H9 (cell line): ENCODE measurements around the gene TMEM63B. TPM values are rescaled to one million over a fixed set of nuclear protein-coding genes. Genes with fewer than 3 reads are reported as not detected.

Experiments
- DNase-seq: peaks from one replicate; pipeline ENCODE4 v3.0.0-alpha.2; 2017
- H2AFZ ChIP-seq: one replicate; pipeline ENCODE4 v1.6.1; 2013; ENCODE audit warnings: mild to moderate bottlenecking, low read length, control low read depth, moderate library complexity
- H2AK5ac ChIP-seq: 2 replicates; pipeline ENCODE4 v1.6.1; 2013; ENCODE audit warnings: low read length, control low read depth, mixed read lengths; ENCODE audit not compliant: insufficient read length
- H2BK120ac ChIP-seq: one replicate; pipeline ENCODE4 v1.6.1; 2013; ENCODE audit warnings: low read depth, mild to moderate bottlenecking, low read length, control low read depth, inconsistent platforms; ENCODE audit not compliant: poor library complexity, severe bottlenecking
- H2BK12ac ChIP-seq: 2 replicates; pipeline ENCODE4 v1.6.1; 2013; ENCODE audit warnings: low read length, control low read depth, mixed read lengths, low read depth; ENCODE audit not compliant: insufficient read length
- H2BK15ac ChIP-seq: 2 replicates; pipeline ENCODE4 v1.6.1; 2013; ENCODE audit warnings: low read depth, low read length, control low read depth
- H2BK20ac ChIP-seq: one replicate; pipeline ENCODE4 v1.6.1; 2013; ENCODE audit warnings: low read depth, mild to moderate bottlenecking, low read length, control low read depth, inconsistent platforms; ENCODE audit not compliant: poor library complexity, severe bottlenecking
- H2BK5ac ChIP-seq: 2 replicates; pipeline ENCODE4 v1.6.1; 2013; ENCODE audit warnings: low read length, control low read depth, mixed read lengths; ENCODE audit not compliant: insufficient read length
- H3K14ac ChIP-seq: 2 replicates; pipeline ENCODE4 v1.6.1; 2013; ENCODE audit warnings: low read length, control low read depth; ENCODE audit not compliant: insufficient read depth
- H3K18ac ChIP-seq: 2 replicates; pipeline ENCODE4 v1.6.1; 2013; ENCODE audit warnings: low read depth, mild to moderate bottlenecking, mixed read lengths, low read length, control low read depth; ENCODE audit not compliant: insufficient read length
- H3K23ac ChIP-seq: 2 replicates; pipeline ENCODE4 v1.6.1; 2013; ENCODE audit warnings: low read length, control low read depth, mixed read lengths, low read depth; ENCODE audit not compliant: insufficient read length
- H3K23me2 ChIP-seq: 2 replicates; pipeline ENCODE4 v1.6.1; 2013; ENCODE audit warnings: low read depth, mild to moderate bottlenecking, mixed read lengths, low read length, control low read depth; ENCODE audit not compliant: insufficient read length, poor library complexity, severe bottlenecking
- H3K27ac ChIP-seq: 2 replicates; pipeline ENCODE4 v1.5.1; 2013; ENCODE audit warnings: low read length, control low read depth, mixed read lengths, low read depth; ENCODE audit not compliant: insufficient read length
- H3K27me3 ChIP-seq: 2 replicates; pipeline ENCODE4 v1.6.1; 2013; ENCODE audit warnings: low read length, control low read depth, inconsistent platforms; ENCODE audit not compliant: insufficient read depth
- H3K4ac ChIP-seq: 2 replicates; pipeline ENCODE4 v1.6.1; 2013; ENCODE audit warnings: low read depth, mild to moderate bottlenecking, control low read depth, inconsistent platforms, low read length, moderate library complexity
- H3K4me1 ChIP-seq: 2 replicates; pipeline ENCODE4 v1.6.1; 2013; ENCODE audit warnings: low read length, control low read depth, inconsistent platforms; ENCODE audit not compliant: insufficient read depth
- H3K4me2 ChIP-seq: 2 replicates; pipeline ENCODE4 v1.6.1; 2013; ENCODE audit warnings: low read length, control low read depth, mixed read lengths; ENCODE audit not compliant: insufficient read length, insufficient read depth
- H3K56ac ChIP-seq: 2 replicates; pipeline ENCODE4 v1.6.1; 2013; ENCODE audit warnings: low read depth, mild to moderate bottlenecking, mixed read lengths, low read length, control low read depth; ENCODE audit not compliant: insufficient read length
- H3K79me1 ChIP-seq: 2 replicates; pipeline ENCODE4 v1.6.1; 2013; ENCODE audit warnings: low read depth, mild to moderate bottlenecking, moderate library complexity, low read length, control low read depth, inconsistent platforms; ENCODE audit not compliant: insufficient read depth, poor library complexity, severe bottlenecking
- H3K79me2 ChIP-seq: 2 replicates; pipeline ENCODE4 v1.6.1; 2013; ENCODE audit warnings: low read length, control low read depth, inconsistent platforms; ENCODE audit not compliant: insufficient read depth
- H3K9ac ChIP-seq: 2 replicates; pipeline ENCODE4 v1.6.1; 2013; ENCODE audit warnings: low read length, control low read depth, mixed read lengths; ENCODE audit not compliant: insufficient read length; ENCODE audit errors: extremely low read depth
- H3K9me3 ChIP-seq: one replicate; pipeline ENCODE4 v1.6.1; 2013; ENCODE audit warnings: low read depth, low read length, inconsistent platforms; ENCODE audit not compliant: control insufficient read depth
- H3T11ph ChIP-seq: one replicate; pipeline ENCODE4 v1.6.1; 2013; ENCODE audit warnings: mild to moderate bottlenecking, low read length, control low read depth, inconsistent platforms
- H4K20me1 ChIP-seq: one replicate; pipeline ENCODE4 v1.6.1; 2013; ENCODE audit not compliant: control insufficient read depth, insufficient read length, insufficient read depth
- H4K5ac ChIP-seq: 2 replicates; pipeline ENCODE4 v1.6.1; 2013; ENCODE audit warnings: low read depth, mild to moderate bottlenecking, mixed read lengths, low read length, control low read depth; ENCODE audit not compliant: insufficient read length
- H4K8ac ChIP-seq: replicated peaks from 2 replicates; pipeline ENCODE4 v1.6.1; 2013; ENCODE audit warnings: low read length, control low read depth, mixed read lengths, low read depth; ENCODE audit not compliant: insufficient read length
- H4K91ac ChIP-seq: 2 replicates; pipeline ENCODE4 v1.6.1; 2013; ENCODE audit warnings: low read depth, mild to moderate bottlenecking, moderate library complexity, mixed read lengths, low read length, control low read depth; ENCODE audit not compliant: insufficient read length
- H3K27ac Mint-ChIP-seq, 3 experiments: 2 replicates in 2 of 3; 3 replicates in 1 of 3; pipeline ENCODE4 v1.8.0; 2020 to 2021; ENCODE audit warnings: mixed read lengths in 3 of 3, mild to moderate bottlenecking in 1 of 3, moderate library complexity in 1 of 3
- H3K27me3 Mint-ChIP-seq: 2 replicates; pipeline ENCODE4 v1.8.0; 2021; ENCODE audit warnings: low read depth, mild to moderate bottlenecking, moderate library complexity, mixed read lengths
- H3K36me3 Mint-ChIP-seq, 3 experiments: 2 replicates in 2 of 3; 3 replicates in 1 of 3; pipeline ENCODE4 v1.8.0; 2020 to 2021; ENCODE audit warnings: low read depth in 3 of 3, mixed read lengths in 3 of 3; ENCODE audit not compliant: insufficient read depth in 1 of 3
- H3K4me1 Mint-ChIP-seq, 2 experiments: 2 replicates each; pipeline ENCODE4 v1.8.0; 2020; ENCODE audit warnings: mixed read lengths in 2 of 2
- H3K4me3 Mint-ChIP-seq, 2 experiments: 2 replicates in 1 of 2; 3 replicates in 1 of 2; pipeline ENCODE4 v1.8.0; 2020 to 2021; ENCODE audit warnings: mild to moderate bottlenecking in 2 of 2, mixed read lengths in 2 of 2, moderate library complexity in 1 of 2
- H3K9me3 Mint-ChIP-seq, 2 experiments: 2 replicates in 1 of 2; 3 replicates in 1 of 2; pipeline ENCODE4 v1.8.0; 2020; ENCODE audit warnings: mild to moderate bottlenecking in 2 of 2, mixed read lengths in 2 of 2, moderate library complexity in 1 of 2
- WGBS: extraction: QIAGEN DNeasy Blood & Tissue Kit; methylation state at CpG from one replicate; pipeline ENCODE4 v1.1.7; 2013; ENCODE audit warnings: missing lambda C conversion rate, low lambda C conversion rate, mixed read lengths; ENCODE audit not compliant: insufficient read length; ENCODE audit errors: extremely low coverage; 5-methylcytosine and 5-hydroxymethylcytosine counted together
- total RNA-seq: library from RNA; stranded (reverse); gene quantifications from 2 replicates; pipeline ENCODE4 v1.2.1, GENCODE V29; 2021
- TF ChIP-seq, protein P1 (sequence below): fragments of 200-600 bp; sonication (generic); conservative IDR thresholded peaks from 3 replicates; pipeline ENCODE4 v1.8.0; 2021; ENCODE audit warnings: antibody characterized with exemption, mild to moderate bottlenecking

The TMEM63B gene
- total RNA-seq, 1 experiment from 2014 or later = 56.3 TPM

DNA sequence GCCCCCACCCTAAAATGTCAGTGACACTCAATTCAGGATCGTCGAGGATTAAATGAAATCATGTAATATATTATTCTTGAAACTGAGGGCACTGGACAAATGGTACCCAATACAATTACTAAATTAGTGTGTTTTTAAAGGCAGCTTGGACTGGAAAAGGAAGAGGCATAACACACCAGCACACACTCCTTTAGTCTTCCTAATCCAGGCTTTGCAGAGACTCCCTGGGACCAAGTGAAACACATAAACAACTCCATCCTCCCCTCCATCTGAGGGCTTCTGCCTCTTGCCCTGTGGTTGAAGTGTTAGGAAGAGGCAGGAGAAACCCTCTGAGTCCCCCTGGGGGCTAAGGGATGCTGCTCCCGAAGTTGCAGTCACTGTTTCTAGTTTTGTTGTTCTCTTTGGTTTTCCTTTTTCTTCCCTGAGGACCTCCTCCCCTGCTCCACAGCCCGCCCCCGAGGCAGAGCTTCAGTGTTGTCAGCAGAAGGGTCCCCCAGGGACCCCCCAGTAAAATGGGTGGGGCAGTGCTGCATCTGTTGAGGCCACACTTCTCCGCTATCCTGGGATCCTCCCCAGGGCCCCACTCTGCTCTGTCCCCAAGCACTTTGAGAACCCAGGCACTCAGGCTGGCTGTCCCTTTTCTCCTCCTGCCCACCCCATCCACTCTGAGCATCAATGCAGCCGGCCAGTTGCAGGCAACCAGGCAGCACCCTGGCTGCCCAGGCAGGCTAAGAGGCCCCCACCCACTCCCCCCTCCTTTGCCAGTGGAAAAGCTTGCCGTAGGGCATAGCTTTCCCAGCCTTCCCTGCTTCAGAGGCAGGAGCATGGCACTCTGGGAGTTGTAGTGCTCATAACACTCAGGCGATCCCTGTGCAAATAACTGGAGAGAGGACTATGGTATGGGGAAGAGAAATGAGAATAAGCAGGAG lies 5.9 kb downstream of the TMEM63B start:
- peak; percentile 59 for DNase-seq
- H4K20me1 ChIP-seq = peaks cover 3% of the 10 kb centered on the region

More for the DNA sequence above, 5.9 kb downstream of the TMEM63B start:
- Histone ChIP-seq H3K23me2 (peaks cover 5% of the 10 kb centered on the region), H3K27ac (no peak overlapping the region), H3K27me3 (no peaks in the 10 kb centered on the region), H3K56ac (no peak overlapping the region), H3T11ph (no peak overlapping the region), H4K5ac (no peak overlapping the region), H3K9ac (no peak overlapping the region), H3K18ac (no peak overlapping the region), H3K4me1 (no peaks in the 10 kb centered on the region), H3K4ac (no peak overlapping the region), H2BK120ac (no peak overlapping the region), H2BK15ac (no peak overlapping the region), H2AFZ (no peak overlapping the region), H3K23ac (no peak overlapping the region), H3K9me3 (no peaks in the 10 kb centered on the region), H2BK12ac (no peak overlapping the region), H4K91ac (no peak overlapping the region), H3K79me1 (no peaks in the 10 kb centered on the region), H2BK5ac (no peak overlapping the region), H3K4me2 (peak overlapping the region; percentile 0), H3K14ac (no peak overlapping the region), H2BK20ac (no peak overlapping the region), H2AK5ac (no peak overlapping the region), H3K79me2 (no peaks in the 10 kb centered on the region), H4K8ac (no peak overlapping the region)
- H3K27ac Mint-ChIP-seq = peak overlapping the region; percentile 11 to 92 (median 19); a peak in 4 of 7 replicates
- peaks cover 35 to 57% of the 10 kb centered on the region in 2 experiments for H3K4me1 Mint-ChIP-seq
- no peaks in the 10 kb centered on the region for H3K9me3 Mint-ChIP-seq
- H3K36me3 Mint-ChIP-seq = peaks cover 23 to 28% (median 27%) of the 10 kb centered on the region in 3 experiments
- TF ChIP-seq, protein P1, sequence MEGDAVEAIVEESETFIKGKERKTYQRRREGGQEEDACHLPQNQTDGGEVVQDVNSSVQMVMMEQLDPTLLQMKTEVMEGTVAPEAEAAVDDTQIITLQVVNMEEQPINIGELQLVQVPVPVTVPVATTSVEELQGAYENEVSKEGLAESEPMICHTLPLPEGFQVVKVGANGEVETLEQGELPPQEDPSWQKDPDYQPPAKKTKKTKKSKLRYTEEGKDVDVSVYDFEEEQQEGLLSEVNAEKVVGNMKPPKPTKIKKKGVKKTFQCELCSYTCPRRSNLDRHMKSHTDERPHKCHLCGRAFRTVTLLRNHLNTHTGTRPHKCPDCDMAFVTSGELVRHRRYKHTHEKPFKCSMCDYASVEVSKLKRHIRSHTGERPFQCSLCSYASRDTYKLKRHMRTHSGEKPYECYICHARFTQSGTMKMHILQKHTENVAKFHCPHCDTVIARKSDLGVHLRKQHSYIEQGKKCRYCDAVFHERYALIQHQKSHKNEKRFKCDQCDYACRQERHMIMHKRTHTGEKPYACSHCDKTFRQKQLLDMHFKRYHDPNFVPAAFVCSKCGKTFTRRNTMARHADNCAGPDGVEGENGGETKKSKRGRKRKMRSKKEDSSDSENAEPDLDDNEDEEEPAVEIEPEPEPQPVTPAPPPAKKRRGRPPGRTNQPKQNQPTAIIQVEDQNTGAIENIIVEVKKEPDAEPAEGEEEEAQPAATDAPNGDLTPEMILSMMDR = peak; percentile 28; the same call in 1 of the 3 replicates
- peak overlapping the region in 1 of 2 experiments; percentile 51; a peak in 2 of 5 replicates for H3K4me3 Mint-ChIP-seq
- WGBS = no CpG with 5 or more reads among the region's 9 CpGs
- no peaks in the 10 kb centered on the region; the same call in 1 of the 2 replicates for H3K27me3 Mint-ChIP-seq
